Activated T-helper 1 cell treated with anti-CD3 and anti-CD28 coated beads, Interleukin-2, amount 50 U/mL, for 16 hours (primary cell): ENCODE measurements around the gene FBN1.

Experiments used
- DNase-seq, 2 donors: peaks; one replicate each; pipeline ENCODE4 v3.0.0-alpha.2; 2020; ENCODE audit warnings: low read depth in 1 of 2, low spot score in 1 of 2

Gene FBN1

DNA sequence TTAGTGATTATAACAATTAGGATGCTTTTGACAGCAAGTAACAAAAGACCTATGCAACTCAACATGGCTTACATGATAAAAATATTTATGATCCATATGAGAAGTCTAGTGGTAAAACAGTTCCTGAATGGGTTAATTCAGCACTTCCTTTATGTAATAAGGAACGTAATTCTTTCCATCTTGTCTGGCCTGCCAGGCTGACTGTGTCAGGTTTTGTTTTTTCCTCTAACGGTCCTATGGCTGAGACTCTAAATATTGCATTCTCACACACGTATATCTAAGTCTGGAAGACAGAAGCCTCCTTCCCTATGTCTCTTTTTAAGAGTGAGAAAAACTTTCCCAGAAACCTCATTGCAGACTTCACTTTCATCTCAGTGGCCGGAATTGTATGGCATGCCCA, 263.6 kb downstream of the FBN1 start:
- DNase-seq: no peak

DNA sequence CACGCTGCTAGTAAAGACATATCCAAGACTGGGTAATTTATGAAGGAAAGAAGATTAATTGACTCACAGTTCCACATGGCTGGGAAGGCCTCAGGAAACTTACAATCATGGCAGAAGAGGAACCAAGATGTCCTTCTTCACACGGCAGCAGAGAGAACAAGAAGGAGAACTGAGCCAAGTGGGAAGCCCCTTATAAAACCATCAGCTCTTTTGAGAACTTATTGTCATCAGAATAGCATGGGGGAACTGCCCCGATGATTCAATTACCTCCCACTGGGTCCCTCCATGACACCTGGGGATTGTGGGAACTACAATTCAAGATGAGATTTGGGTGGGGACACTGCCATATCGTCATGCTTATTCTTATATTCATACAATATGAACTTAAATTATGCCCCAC, 265.3 kb downstream of the FBN1 start:
- no peak for DNase-seq

DNA sequence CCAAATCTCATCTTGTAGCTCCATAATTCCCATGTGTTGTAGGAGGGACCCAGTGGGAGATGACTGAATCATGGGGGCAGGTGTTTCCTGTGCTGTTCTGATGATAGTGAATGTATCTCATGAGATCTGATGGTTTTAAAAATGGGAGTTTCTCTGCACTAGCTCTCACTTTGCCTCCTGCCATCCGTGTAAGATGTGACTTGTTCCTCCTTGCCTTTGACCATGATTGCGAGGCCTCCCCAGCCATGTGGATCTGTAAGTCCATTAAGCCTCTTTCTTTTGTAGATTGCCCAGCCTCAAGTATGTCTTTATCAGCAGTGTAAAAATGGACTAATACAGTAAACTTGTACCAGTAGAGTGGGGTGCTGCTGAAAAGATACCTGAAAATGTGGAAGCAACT, 269.7 kb downstream of the FBN1 start:
- no peak for DNase-seq

DNA sequence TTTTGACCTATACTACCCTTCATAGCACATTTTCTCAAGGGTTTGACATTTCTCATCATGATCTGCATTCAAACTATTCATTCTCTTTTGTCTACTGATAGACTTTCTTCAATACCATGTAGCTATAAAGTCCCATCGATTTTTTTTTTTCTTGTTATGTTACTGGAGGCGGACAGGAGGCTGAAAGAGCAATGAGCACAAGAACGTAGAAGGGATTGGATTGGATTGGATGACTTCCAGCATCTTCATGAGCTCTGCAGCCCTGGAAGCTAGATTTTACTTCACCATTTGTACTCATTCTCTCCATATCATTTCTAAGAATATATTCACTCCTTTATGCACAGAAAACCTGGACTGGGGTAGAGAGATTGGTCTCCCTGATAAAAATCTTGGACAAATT, 271.0 kb downstream of the FBN1 start:
- DNase-seq: no peak

DNA sequence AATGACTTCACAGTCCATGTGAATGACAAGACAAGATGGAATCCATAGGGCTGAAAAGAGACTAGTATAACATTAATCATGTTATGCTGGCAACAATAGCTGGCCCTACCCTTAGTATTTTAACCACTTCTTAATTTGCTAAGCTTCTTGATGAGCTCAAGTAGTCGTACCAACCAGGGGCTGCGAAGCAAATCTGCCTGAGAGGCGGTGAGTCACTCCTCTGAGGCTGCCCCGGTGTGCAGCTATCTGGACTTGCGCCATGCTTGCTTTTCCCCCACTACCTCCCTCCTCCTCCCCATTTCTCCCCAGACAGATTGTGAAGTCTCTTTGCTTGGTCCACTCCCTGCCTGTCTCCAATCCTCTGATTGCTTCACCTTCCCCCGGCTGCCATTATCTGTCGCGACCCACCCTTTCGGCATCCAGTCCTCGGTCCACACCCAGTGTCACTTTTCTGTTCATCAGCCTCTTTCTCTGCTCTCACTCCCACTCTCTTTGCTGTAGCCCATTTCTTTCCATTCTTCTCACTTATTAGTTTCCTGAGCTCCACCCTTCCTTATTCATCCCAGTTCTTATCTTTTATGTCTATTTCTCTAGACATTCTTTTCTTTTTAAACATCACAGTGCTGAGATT, 271.6 kb downstream of the FBN1 start:
- no peak for DNase-seq

DNA sequence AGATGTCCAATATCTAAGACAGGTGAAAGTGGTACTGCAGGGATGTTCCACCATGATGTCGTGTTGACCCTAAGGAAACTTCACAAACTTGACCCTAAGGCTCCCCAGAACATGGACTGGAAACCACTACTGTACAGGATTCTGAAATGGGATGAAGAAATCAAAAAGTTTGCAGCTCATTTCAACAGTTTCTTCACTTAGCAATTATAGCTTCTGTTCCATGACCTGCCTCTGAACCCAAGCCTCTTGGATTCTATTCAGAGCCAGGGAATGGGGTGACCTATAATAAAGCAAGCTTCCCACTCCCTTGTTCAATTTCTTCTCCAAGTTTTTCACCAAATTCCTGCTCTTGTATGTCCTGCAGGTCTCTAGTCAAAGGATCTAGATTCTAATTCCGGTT, 273.5 kb downstream of the FBN1 start:
- DNase-seq: no peak

DNA sequence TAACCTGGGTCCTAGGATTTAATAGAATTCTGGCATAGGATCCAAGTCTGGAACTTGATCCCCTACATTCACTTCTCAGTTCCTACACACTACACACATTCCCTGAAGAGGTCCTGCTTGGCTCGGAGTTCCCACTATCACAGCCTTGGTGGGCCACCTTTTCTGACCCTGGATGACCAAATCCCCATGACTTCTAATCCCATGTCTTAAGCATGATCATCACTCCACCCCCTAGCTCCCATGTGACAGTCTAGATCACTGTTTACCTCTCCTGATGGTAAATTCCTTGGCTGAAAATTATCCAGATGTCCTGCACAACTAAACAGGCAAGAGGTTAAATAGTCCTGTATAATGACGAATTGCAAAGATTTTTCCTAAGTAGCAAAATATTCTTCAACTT, 274.0 kb downstream of the FBN1 start:
- DNase-seq: no peak

DNA sequence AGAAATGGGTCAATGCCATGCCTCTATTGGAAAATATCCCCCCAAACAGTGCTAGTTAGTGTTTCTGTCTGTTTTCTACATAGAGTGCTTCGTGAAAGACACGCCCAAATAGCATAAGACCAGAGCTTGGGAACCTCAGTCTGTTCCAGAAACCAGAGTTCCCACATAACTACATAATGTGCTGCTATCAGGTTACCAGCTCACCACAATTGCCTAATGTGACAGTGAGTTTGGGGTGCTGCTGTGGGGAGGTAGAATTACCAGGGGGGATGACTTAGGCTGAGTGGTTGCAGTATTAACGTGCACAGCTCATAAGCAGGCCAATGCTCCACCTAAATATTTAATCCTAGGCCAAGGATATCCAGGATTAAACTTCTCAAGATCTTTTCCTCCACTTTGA, 275.0 kb downstream of the FBN1 start:
- no peak for DNase-seq

DNA sequence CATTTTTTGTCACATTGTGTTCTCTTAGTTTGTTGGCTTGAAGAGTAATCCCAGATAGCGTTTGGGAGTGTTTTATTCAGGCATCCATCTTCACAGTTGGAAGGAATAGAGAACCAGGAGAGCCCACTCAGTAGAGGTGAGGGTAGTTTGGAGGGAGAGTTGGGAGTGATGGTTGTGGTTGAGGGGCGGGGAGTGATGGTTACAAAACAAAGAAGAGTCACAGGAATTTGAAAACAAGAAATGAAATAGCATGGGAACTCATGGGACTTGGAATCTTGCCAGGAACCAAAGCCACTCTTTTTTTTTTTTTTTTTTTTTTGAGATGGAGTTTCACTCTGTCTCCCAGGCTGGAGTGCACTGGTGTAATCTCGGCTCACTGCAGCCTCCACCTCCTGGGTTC, 278.0 kb downstream of the FBN1 start:
- DNase-seq: no peak

DNA sequence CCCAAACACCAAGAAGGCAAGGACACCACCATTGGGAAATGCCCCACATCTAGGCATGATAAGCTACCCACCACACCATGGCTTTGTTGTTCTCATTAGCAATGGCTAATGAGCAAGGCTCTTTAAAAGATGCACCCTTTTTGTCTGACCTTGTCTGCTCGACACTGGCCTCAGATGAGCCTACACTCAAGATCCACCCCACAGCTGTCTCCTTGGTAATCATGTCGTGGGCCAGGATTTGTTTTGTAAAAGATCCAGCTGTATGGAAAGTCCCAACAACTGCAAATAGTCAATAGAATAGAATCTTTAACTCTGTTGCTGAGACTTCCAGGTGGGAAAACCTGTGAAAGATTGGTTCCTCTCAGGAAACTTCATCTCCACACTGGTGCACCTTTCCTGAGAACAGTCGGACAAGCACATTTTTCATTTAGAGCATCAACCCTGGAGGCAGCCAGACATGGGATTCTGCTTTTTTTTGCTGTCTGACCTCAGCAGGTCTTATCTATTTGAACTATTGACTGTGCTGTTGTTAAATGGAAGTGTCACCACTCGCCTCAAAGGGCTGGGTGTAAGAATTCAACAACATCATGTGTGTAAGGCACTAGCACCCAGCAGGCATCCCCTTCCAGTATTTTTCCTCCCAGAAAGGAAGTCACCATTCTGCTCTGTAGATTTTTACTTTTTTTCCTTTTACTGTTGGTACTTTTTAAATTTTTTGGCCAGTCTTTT, 278.8 kb downstream of the FBN1 start:
- no peak for DNase-seq

DNA sequence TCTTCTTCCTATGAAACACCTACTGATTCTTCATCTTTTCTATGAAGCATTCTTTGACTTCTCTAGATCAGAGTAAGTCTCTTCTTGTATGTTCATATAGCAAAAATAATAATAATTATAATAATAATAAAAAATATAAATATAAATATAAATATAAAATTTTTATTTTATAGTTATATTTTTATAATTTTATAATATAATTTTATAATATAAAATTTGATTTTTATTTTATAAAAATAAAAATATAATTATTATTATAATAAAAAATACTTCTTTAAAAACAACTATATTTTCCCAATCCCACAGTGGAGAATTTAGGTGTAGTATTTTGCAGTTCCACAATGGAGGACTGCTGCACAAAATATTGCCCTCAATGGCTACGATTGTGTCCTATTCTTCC, 279.9 kb downstream of the FBN1 start:
- no peak for DNase-seq

DNA sequence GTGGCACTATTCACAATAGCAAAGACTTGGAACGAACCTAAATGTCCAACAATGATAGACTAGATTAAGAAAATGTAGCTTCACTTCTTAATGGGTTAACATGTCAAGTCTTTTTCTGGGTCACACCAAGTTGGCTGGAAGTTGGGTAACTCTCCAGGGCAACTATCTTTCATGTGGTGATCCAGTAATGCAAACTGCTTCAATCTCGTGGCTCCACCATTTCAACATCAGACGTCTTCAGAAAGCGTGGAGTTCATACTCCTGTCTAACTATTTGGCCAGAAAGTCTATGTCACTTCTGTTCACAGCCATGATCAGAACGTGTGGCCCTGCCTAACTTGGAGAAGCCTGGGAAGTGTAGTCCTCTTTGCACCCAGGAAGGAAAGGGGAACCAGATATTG, 282.0 kb downstream of the FBN1 start:
- DNase-seq: no peak

DNA sequence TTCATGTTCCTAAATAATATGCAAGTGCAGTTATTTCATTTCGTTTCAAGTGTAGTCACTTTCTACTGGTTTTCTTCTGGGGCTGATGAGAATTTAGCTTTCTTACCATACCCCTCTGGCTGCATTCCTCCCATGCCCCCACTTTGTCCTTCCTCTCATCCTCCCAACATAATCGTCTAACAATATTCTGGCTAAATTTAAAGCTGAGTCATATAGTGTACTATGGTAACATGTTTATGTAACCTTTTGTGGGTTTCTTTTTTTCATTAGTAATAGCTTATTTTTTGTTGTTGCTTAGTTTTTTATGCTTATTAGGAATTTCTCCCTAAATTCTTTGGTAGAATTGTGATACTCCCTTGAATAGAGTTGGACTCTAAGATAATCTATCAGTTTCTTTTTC, 283.8 kb downstream of the FBN1 start:
- no peak for DNase-seq

DNA sequence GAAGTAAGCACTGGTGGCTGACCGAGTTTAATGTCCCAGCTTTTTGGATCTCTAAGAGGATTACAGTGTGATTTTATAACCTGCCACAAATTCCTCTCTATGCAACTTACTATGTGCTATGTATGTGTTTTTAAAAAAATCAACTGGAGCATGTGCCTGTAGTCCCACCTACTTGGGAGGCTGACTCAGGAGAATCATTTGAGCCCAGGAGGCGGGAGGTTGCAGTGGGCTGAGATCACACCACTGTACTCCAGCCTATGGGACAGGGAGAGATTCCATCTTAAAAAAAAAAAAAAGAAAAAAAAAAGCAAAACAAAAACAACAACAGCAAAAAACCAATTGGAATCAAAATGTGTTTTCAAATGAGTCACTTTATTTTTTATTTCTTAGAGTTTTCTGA, 284.7 kb downstream of the FBN1 start:
- DNase-seq: no peak
